ENCODE data around the gene PSTPIP1.

Gene PSTPIP1

GRCh38 chr15:76999996-77000395 is 5.1 kb downstream of the PSTPIP1 start:
- H3K36me3 Mint-ChIP-seq = peaks cover 13% of the 10 kb centered on the region
- no peaks in the 10 kb centered on the region for H3K27me3 Mint-ChIP-seq
- H3K4me3 Mint-ChIP-seq = no peak overlapping the region
- ATAC-seq (ENCODE audit: low read depth) (no peak), DNase-seq (ENCODE audit: low spot score in 2 of 2) (no peak)
- H3K9me3 Mint-ChIP-seq = no peaks in the 10 kb centered on the region
- H3K4me1 Mint-ChIP-seq = peaks cover 53% of the 10 kb centered on the region
- H3K27ac Mint-ChIP-seq = no peak overlapping the region

- no peak for ATAC-seq (ENCODE audit: low read depth)
- Mint-ChIP-seq H3K27me3 (no peaks in the 10 kb centered on the region), H3K4me3 (no peak overlapping the region), H3K27ac (no peak overlapping the region), H3K36me3 (peaks cover 13% of the 10 kb centered on the region), H3K4me1 (peaks cover 46% of the 10 kb centered on the region), H3K9me3 (no peaks in the 10 kb centered on the region)
- no peak for DNase-seq (ENCODE audit: low spot score in 2 of 2)
These were observed 6.4 kb downstream of the PSTPIP1 start for GRCh38 chr15:77001351-77001750.

GRCh38 chr15:77001966-77002365 is 7.0 kb downstream of the PSTPIP1 start:
- peaks cover 13% of the 10 kb centered on the region for H3K36me3 Mint-ChIP-seq
- no peak overlapping the region for H3K27ac Mint-ChIP-seq
- H3K4me3 Mint-ChIP-seq = peak overlapping the region; percentile 11
- H3K9me3 Mint-ChIP-seq = no peaks in the 10 kb centered on the region
- H3K4me1 Mint-ChIP-seq = peaks cover 46% of the 10 kb centered on the region
- ATAC-seq (ENCODE audit: low read depth) = no peak
- DNase-seq (ENCODE audit: low spot score in 2 of 2) = no peak
- H3K27me3 Mint-ChIP-seq = no peaks in the 10 kb centered on the region

- H3K4me3 Mint-ChIP-seq = peak overlapping the region; percentile 66
- H3K9me3 Mint-ChIP-seq = no peaks in the 10 kb centered on the region
- ATAC-seq (ENCODE audit: low read depth) (no peak), DNase-seq (ENCODE audit: low spot score in 2 of 2) (no peak)
- peaks cover 13% of the 10 kb centered on the region for H3K36me3 Mint-ChIP-seq
- H3K4me1 Mint-ChIP-seq = peaks cover 43% of the 10 kb centered on the region
- H3K27ac Mint-ChIP-seq = peak overlapping the region; percentile 49
- no peaks in the 10 kb centered on the region for H3K27me3 Mint-ChIP-seq
These were observed 7.5 kb downstream of the PSTPIP1 start for GRCh38 chr15:77002436-77002835.

- ATAC-seq (ENCODE audit: low read depth) (peak; percentile 96), DNase-seq (ENCODE audit: low spot score in 2 of 2) (peak in 1 of 2 donors; percentile 58)
- Mint-ChIP-seq H3K27ac (peak overlapping the region; percentile 49), H3K4me1 (peaks cover 42% of the 10 kb centered on the region), H3K36me3 (peaks cover 13% of the 10 kb centered on the region), H3K4me3 (peak overlapping the region; percentile 66), H3K27me3 (no peaks in the 10 kb centered on the region), H3K9me3 (no peaks in the 10 kb centered on the region)
These were observed 8.3 kb downstream of the PSTPIP1 start for GRCh38 chr15:77002954-77003912.

GRCh38 chr15:77004189-77004588 is 9.3 kb downstream of the PSTPIP1 start:
- ATAC-seq (ENCODE audit: low read depth) = no peak
- peak overlapping the region; percentile 72 for H3K27ac Mint-ChIP-seq
- no peaks in the 10 kb centered on the region for H3K27me3 Mint-ChIP-seq
- H3K36me3 Mint-ChIP-seq = peaks cover 8% of the 10 kb centered on the region
- H3K4me3 Mint-ChIP-seq = no peak overlapping the region
- no peak for DNase-seq (ENCODE audit: low spot score in 2 of 2)
- H3K9me3 Mint-ChIP-seq = no peaks in the 10 kb centered on the region
- H3K4me1 Mint-ChIP-seq = peaks cover 43% of the 10 kb centered on the region

- ATAC-seq (ENCODE audit: low read depth) (no peak), DNase-seq (ENCODE audit: low spot score in 2 of 2) (no peak)
- H3K36me3 Mint-ChIP-seq = peaks cover 11% of the 10 kb centered on the region
- H3K27me3 Mint-ChIP-seq = no peaks in the 10 kb centered on the region
- H3K4me1 Mint-ChIP-seq = peaks cover 54% of the 10 kb centered on the region
- no peak overlapping the region for H3K4me3 Mint-ChIP-seq
- no peaks in the 10 kb centered on the region for H3K9me3 Mint-ChIP-seq
- H3K27ac Mint-ChIP-seq = no peak overlapping the region
These were observed 14.2 kb downstream of the PSTPIP1 start for GRCh38 chr15:77009176-77009575.

GRCh38 chr15:77009646-77010311 is 14.9 kb downstream of the PSTPIP1 start:
- H3K9me3 Mint-ChIP-seq = no peaks in the 10 kb centered on the region
- ATAC-seq (ENCODE audit: low read depth) (no peak), DNase-seq (ENCODE audit: low spot score in 2 of 2) (no peak)
- peaks cover 8% of the 10 kb centered on the region for H3K36me3 Mint-ChIP-seq
- H3K27me3 Mint-ChIP-seq = no peaks in the 10 kb centered on the region
- no peak overlapping the region for H3K4me3 Mint-ChIP-seq
- H3K27ac Mint-ChIP-seq = no peak overlapping the region
- H3K4me1 Mint-ChIP-seq = peaks cover 53% of the 10 kb centered on the region

GRCh38 chr15:77010312-77010686 is 15.4 kb downstream of the PSTPIP1 start:
- no peak overlapping the region for H3K4me3 Mint-ChIP-seq

GRCh38 chr15:77010857-77011256 is 15.9 kb downstream of the PSTPIP1 start:
- peak; percentile 13 for ATAC-seq (ENCODE audit: low read depth)
- no peak overlapping the region for H3K27ac Mint-ChIP-seq
- H3K4me3 Mint-ChIP-seq = no peak overlapping the region

More at GRCh38 chr15:77010312-77010686, 15.4 kb downstream of the PSTPIP1 start:
- H3K4me1 Mint-ChIP-seq = peaks cover 54% of the 10 kb centered on the region
- H3K27ac Mint-ChIP-seq = no peak overlapping the region
- DNase-seq (ENCODE audit: low spot score in 2 of 2) (no peak), ATAC-seq (ENCODE audit: low read depth) (no peak)
- H3K36me3 Mint-ChIP-seq = peaks cover 8% of the 10 kb centered on the region
- no peaks in the 10 kb centered on the region for H3K9me3 Mint-ChIP-seq
- no peaks in the 10 kb centered on the region for H3K27me3 Mint-ChIP-seq

GRCh38 chr15:77012117-77012712 is 17.3 kb downstream of the PSTPIP1 start:
- H3K9me3 Mint-ChIP-seq = no peaks in the 10 kb centered on the region
- DNase-seq (ENCODE audit: low spot score in 2 of 2) = no peak
- H3K36me3 Mint-ChIP-seq = peaks cover 8% of the 10 kb centered on the region
- peaks cover 56% of the 10 kb centered on the region for H3K4me1 Mint-ChIP-seq
- H3K27ac Mint-ChIP-seq = peak overlapping the region; percentile 19
- H3K27me3 Mint-ChIP-seq = no peaks in the 10 kb centered on the region
- peak overlapping the region; percentile 12 for H3K4me3 Mint-ChIP-seq
- ATAC-seq (ENCODE audit: low read depth) = no peak

More at GRCh38 chr15:77010857-77011256, 15.9 kb downstream of the PSTPIP1 start:
- Mint-ChIP-seq H3K27me3 (no peaks in the 10 kb centered on the region), H3K36me3 (peaks cover 8% of the 10 kb centered on the region), H3K4me1 (peaks cover 56% of the 10 kb centered on the region), H3K9me3 (no peaks in the 10 kb centered on the region)
- DNase-seq (ENCODE audit: low spot score in 2 of 2) = no peak

- Mint-ChIP-seq H3K4me1 (peaks cover 56% of the 10 kb centered on the region), H3K27me3 (no peaks in the 10 kb centered on the region), H3K36me3 (peaks cover 8% of the 10 kb centered on the region), H3K27ac (no peak overlapping the region), H3K4me3 (peak overlapping the region; percentile 12), H3K9me3 (no peaks in the 10 kb centered on the region)
- ATAC-seq (ENCODE audit: low read depth) (peak; percentile 28), DNase-seq (ENCODE audit: low spot score in 2 of 2) (no peak)
These were observed 17.9 kb downstream of the PSTPIP1 start for GRCh38 chr15:77012868-77013267.

GRCh38 chr15:77013776-77014131 is 18.8 kb downstream of the PSTPIP1 start:
- H3K4me1 Mint-ChIP-seq = peaks cover 56% of the 10 kb centered on the region
- H3K27me3 Mint-ChIP-seq = no peaks in the 10 kb centered on the region
- H3K9me3 Mint-ChIP-seq = no peaks in the 10 kb centered on the region
- H3K36me3 Mint-ChIP-seq = peaks cover 11% of the 10 kb centered on the region
- ATAC-seq (ENCODE audit: low read depth) (peak; percentile 42), DNase-seq (ENCODE audit: low spot score in 2 of 2) (no peak)
- peak overlapping the region; percentile 14 for H3K27ac Mint-ChIP-seq
- H3K4me3 Mint-ChIP-seq = peak overlapping the region; percentile 37
